Tibial artery (tissue), 4 donors: ENCODE measurements around the gene CMKLR1.

ENCODE experiments used
- DNase-seq, 2 donors: peaks; one replicate each; pipeline ENCODE4 v3.0.0-alpha.2; 2019
- H3K27ac ChIP-seq, 2 donors: fragments of 200-600 bp; sonication (generic) in 1 of 2; 1 replicate in 1 of 2; 2 replicates in 1 of 2; pipeline ENCODE4 v1.5.1; 2018 to 2019; ENCODE audit warnings: mild to moderate bottlenecking in 1 of 2
- H3K27me3 ChIP-seq, 2 donors: fragments of 200-600 bp; sonication (generic) in 1 of 2; one replicate each; pipeline versions ENCODE4 v1.5.1 to v1.6.0; 2016 to 2019
- H3K36me3 ChIP-seq, 3 donors: fragments of 200-600 bp; sonication (generic) in 2 of 3; one replicate each; pipeline ENCODE4 v1.5.1; 2016 to 2019; ENCODE audit warnings: mild to moderate bottlenecking in 2 of 3
- H3K4me1 ChIP-seq, 4 donors: fragments of 200-600 bp; sonication (generic) in 2 of 4; 1 replicate in 3 of 4; 2 replicates in 1 of 4; pipeline ENCODE4 v1.5.1; 2016 to 2019
- H3K4me3 ChIP-seq, 2 donors: fragments of 200-600 bp; sonication (generic) in 1 of 2; 1 replicate in 1 of 2; 2 replicates in 1 of 2; pipeline ENCODE4 v1.5.1; 2018 to 2019; ENCODE audit warnings: mild to moderate bottlenecking in 2 of 2
- H3K9me3 ChIP-seq, 3 donors: fragments of 200-600 bp; sonication (generic) in 1 of 3; one replicate each; pipeline ENCODE4 v1.5.1; 2016 to 2019
- intact Hi-C: fragments of 100-400 bp; cut with DNase I; formaldehyde crosslinking; loops from one replicate; pipeline ENCODE4 v1.15.0; 2023; ENCODE audit warnings: low total_unique reads
- TF ChIP-seq, protein P1 (sequence below), 2 experiments: fragments of 200-600 bp in 1 of 2; fragments of 450-650 bp in 1 of 2; IDR thresholded peaks; one replicate each; pipeline ENCODE4 v1.5.1; 2017 to 2019; ENCODE audit warnings: antibody characterized with exemption in 2 of 2, mild to moderate bottlenecking in 1 of 2, moderate library complexity in 1 of 2

Gene CMKLR1

DNA sequence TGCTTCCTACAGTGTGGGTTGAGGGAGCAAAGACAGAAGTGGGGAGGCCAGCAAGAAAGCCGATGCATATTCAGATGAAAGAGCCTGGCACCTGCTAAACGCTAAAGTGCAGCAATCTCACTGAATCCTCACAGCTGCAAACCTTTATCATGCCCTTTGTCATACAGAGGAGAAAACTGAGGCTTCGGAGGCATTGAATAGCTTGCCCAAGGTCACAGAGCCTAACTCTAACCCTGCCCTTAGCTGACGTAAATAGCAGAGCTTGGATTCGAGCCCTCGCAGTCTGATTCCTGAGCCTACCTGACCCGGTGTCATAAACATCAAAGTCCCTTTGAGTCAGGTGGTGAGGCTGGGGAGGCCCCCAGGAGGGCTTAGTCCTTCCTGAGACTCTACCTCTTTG lies 54.9 kb downstream of the CMKLR1 start:
- H3K4me1 ChIP-seq: peaks cover 0 to 6% (median 1%) of the 10 kb centered on the region in 4 donors
- H3K36me3 ChIP-seq: no peaks in the 10 kb centered on the region
- intact Hi-C loops: no loop called here
- no peak for DNase-seq
- no peaks in the 10 kb centered on the region for H3K9me3 ChIP-seq
- no peak overlapping the region for H3K4me3 ChIP-seq
- TF ChIP-seq, protein P1, sequence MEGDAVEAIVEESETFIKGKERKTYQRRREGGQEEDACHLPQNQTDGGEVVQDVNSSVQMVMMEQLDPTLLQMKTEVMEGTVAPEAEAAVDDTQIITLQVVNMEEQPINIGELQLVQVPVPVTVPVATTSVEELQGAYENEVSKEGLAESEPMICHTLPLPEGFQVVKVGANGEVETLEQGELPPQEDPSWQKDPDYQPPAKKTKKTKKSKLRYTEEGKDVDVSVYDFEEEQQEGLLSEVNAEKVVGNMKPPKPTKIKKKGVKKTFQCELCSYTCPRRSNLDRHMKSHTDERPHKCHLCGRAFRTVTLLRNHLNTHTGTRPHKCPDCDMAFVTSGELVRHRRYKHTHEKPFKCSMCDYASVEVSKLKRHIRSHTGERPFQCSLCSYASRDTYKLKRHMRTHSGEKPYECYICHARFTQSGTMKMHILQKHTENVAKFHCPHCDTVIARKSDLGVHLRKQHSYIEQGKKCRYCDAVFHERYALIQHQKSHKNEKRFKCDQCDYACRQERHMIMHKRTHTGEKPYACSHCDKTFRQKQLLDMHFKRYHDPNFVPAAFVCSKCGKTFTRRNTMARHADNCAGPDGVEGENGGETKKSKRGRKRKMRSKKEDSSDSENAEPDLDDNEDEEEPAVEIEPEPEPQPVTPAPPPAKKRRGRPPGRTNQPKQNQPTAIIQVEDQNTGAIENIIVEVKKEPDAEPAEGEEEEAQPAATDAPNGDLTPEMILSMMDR (IDR thresholded peaks at IDR 0.05): no peak
- H3K27ac ChIP-seq: no peak overlapping the region
- peaks cover 0 to 5% of the 10 kb centered on the region in 2 donors for H3K27me3 ChIP-seq

DNA sequence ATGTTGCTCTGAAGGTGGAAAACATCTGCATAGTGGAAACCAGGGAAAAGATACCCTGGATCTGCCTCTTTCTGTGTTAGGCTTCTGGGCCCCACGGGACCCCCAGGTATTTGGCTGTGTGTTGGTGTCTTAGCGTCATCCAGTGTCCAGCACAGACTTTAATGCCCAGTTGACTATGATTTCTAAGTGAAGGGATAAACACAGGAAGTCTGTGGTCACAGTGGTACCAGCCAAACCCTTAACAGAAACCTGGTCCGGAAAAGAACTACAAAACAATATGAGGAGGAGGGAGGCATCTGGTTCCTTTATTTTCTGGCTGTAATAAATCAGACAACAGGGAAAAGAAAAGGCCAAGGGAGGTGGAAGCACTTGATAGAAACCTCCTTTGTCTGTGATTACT lies 56.4 kb downstream of the CMKLR1 start:
- Histone ChIP-seq H3K36me3 (no peaks in the 10 kb centered on the region), H3K9me3 (no peaks in the 10 kb centered on the region), H3K27me3 (peaks cover 0 to 5% of the 10 kb centered on the region in 2 donors), H3K27ac (no peak overlapping the region), H3K4me3 (no peak overlapping the region), H3K4me1 (no peaks in the 10 kb centered on the region)
- intact Hi-C loops: no loop called here
- no peak for DNase-seq
- TF ChIP-seq, protein P1 (IDR thresholded peaks at IDR 0.05): no peak

DNA sequence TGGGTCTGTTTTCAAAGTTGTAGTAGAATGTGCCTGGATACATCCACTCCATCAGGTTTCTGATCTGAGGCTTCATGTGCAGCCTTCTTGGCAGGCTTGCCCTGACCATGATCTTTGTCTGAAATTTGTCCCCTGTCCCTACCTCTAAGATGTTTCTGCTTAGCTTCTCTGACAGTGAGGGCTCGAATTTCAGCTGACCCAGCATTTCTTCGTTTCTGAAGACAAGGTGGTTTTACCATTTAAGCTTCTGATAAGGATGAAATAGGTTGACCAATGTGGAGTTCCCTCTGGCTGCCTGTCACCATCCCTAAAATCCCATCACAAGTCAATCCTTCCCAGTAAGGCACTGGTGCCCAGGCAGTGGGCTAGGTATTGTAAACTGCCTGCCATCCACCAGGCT lies 57.0 kb downstream of the CMKLR1 start:
- Histone ChIP-seq H3K9me3 (no peaks in the 10 kb centered on the region), H3K36me3 (no peaks in the 10 kb centered on the region), H3K27ac (no peak overlapping the region), H3K27me3 (peaks cover 0 to 5% of the 10 kb centered on the region in 2 donors), H3K4me1 (no peaks in the 10 kb centered on the region), H3K4me3 (no peak overlapping the region)
- TF ChIP-seq, protein P1 (IDR thresholded peaks at IDR 0.05): no peak
- intact Hi-C loops: no loop called here
- DNase-seq: no peak

DNA sequence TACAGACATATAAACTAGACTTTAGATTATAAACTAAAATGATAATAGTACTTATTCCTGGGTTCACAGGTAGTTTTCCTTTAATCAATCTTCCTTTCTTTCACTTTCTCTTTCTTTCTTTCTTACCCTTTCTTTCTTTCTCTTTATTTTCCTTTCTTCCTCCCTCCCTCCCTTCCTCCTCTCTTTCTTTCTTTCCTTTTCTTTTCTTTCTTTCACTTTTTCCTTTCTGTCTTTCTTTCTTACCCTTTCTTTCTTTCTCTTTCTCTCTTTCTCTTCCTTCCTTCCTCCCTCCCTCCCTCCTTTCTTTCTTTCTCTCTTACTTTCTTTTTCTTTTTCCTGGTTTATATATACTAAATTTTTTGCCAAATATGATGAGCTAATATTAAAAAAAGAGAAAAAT lies 61.5 kb downstream of the CMKLR1 start:
- Histone ChIP-seq H3K4me3 (no peak overlapping the region), H3K27me3 (peaks cover 0 to 5% of the 10 kb centered on the region in 2 donors), H3K9me3 (no peaks in the 10 kb centered on the region), H3K27ac (no peak overlapping the region), H3K4me1 (no peaks in the 10 kb centered on the region), H3K36me3 (no peaks in the 10 kb centered on the region)
- intact Hi-C loops: no loop called here
- TF ChIP-seq, protein P1 (IDR thresholded peaks at IDR 0.05): no peak
- DNase-seq: no peak

DNA sequence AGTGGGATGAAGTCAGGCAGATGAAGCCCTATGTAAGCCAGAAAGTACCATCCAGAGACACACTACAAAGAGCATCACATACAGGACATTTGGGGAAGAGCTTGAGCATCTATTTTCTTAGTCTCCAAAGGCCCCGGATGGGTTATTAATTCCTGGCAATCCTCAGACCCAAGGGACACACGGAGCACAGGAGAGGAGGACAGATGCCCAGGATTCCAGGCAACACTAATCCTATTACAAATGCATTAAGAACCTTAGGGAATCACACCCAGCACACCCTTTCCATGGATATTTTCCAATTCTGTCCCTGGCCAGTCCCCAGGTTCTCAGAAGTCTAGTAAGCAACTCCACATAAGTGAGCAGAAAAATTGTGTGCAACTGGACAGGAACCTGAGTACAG lies 65.9 kb downstream of the CMKLR1 start:
- H3K27me3 ChIP-seq: no peaks in the 10 kb centered on the region
- TF ChIP-seq, protein P1 (IDR thresholded peaks at IDR 0.05): no peak
- DNase-seq: no peak
- no peaks in the 10 kb centered on the region for H3K4me1 ChIP-seq
- H3K36me3 ChIP-seq: no peaks in the 10 kb centered on the region
- H3K4me3 ChIP-seq: no peak overlapping the region
- no peak overlapping the region for H3K27ac ChIP-seq
- no peaks in the 10 kb centered on the region for H3K9me3 ChIP-seq
- intact Hi-C loops: no loop called here
